ENCODE results near the gene DLGAP1.

The DLGAP1 gene

GRCh38 chr18:4238966-4239365 is 216.1 kb downstream of the DLGAP1 start:
- DNase-seq (ENCODE audit: low spot score): no peak

GRCh38 chr18:4237664-4238041 is 217.5 kb downstream of the DLGAP1 start:
- DNase-seq (ENCODE audit: low spot score): no peak

- no peak for DNase-seq (ENCODE audit: low spot score)
Measured at GRCh38 chr18:4236940-4237663, 218.0 kb downstream of the DLGAP1 start.

- DNase-seq (ENCODE audit: low spot score): no peak
Measured at GRCh38 chr18:4233468-4233867, 221.6 kb downstream of the DLGAP1 start.

- no peak for DNase-seq (ENCODE audit: low spot score)
Measured at GRCh38 chr18:4232656-4233055, 222.5 kb downstream of the DLGAP1 start.

- DNase-seq (ENCODE audit: low spot score): no peak
Measured at GRCh38 chr18:4231260-4231659, 223.8 kb downstream of the DLGAP1 start.

- no peak for DNase-seq (ENCODE audit: low spot score)
Measured at GRCh38 chr18:4230450-4231168, 224.5 kb downstream of the DLGAP1 start.

- no peak for DNase-seq (ENCODE audit: low spot score)
Measured at GRCh38 chr18:4224031-4224704, 230.9 kb downstream of the DLGAP1 start.

GRCh38 chr18:4211111-4211837 is 243.8 kb downstream of the DLGAP1 start:
- DNase-seq (ENCODE audit: low spot score): no peak

- no peak for DNase-seq (ENCODE audit: low spot score)
Measured at GRCh38 chr18:4208366-4208765, 246.7 kb downstream of the DLGAP1 start.

- DNase-seq (ENCODE audit: low spot score): no peak
Measured at GRCh38 chr18:4207383-4207985, 247.6 kb downstream of the DLGAP1 start.

GRCh38 chr18:4204438-4204720 is 250.7 kb downstream of the DLGAP1 start:
- DNase-seq (ENCODE audit: low spot score): no peak

GRCh38 chr18:4203568-4204437 is 251.3 kb downstream of the DLGAP1 start:
- no peak for DNase-seq (ENCODE audit: low spot score)

GRCh38 chr18:4200399-4200798 is 254.7 kb downstream of the DLGAP1 start:
- DNase-seq (ENCODE audit: low spot score): no peak

- no peak for DNase-seq (ENCODE audit: low spot score)
Measured at GRCh38 chr18:4198956-4199355, 256.2 kb downstream of the DLGAP1 start.

GRCh38 chr18:4196351-4196750 is 258.8 kb downstream of the DLGAP1 start:
- no peak for DNase-seq (ENCODE audit: low spot score)

GRCh38 chr18:4193086-4193485 is 262.0 kb downstream of the DLGAP1 start:
- DNase-seq (ENCODE audit: low spot score): no peak

GRCh38 chr18:4181882-4182568 is 273.1 kb downstream of the DLGAP1 start:
- no peak for DNase-seq (ENCODE audit: low spot score)

- DNase-seq (ENCODE audit: low spot score): no peak
Measured at GRCh38 chr18:4181086-4181485, 274.0 kb downstream of the DLGAP1 start.

GRCh38 chr18:4172196-4173100 is 282.7 kb downstream of the DLGAP1 start:
- DNase-seq (ENCODE audit: low spot score): no peak

All from hematopoietic multipotent progenitor cell treated with erythropoietin and hydrocortisone succinate and interleukin-3 and kit ligand, for 15 days (in vitro differentiated cells).